HFFc6 (cell line): ENCODE measurements around the gene GAS5. TPM values are rescaled to one million over a fixed set of nuclear protein-coding genes. Genes with fewer than 3 reads are reported as not detected.
"Not testable (repeated sequence)": the region's sequence is repeated elsewhere in the genome, so short reads cannot be mapped to it uniquely, and the experiment has no call there.

ENCODE experiments used
- DNase-seq: peaks from one replicate; pipeline ENCODE4 v3.0.0-alpha.2; 2018
- H3K27ac Mint-ChIP-seq: 2 replicates; pipeline ENCODE4 v1.8.0; 2020; ENCODE audit warnings: mild to moderate bottlenecking, mixed read lengths
- H3K27me3 Mint-ChIP-seq: 2 replicates; pipeline ENCODE4 v1.8.0; 2021; ENCODE audit warnings: mild to moderate bottlenecking, moderate library complexity, mixed read lengths; ENCODE audit not compliant: insufficient read depth
- H3K36me3 Mint-ChIP-seq: 2 replicates; pipeline ENCODE4 v1.8.0; 2021; ENCODE audit warnings: low read depth, mixed read lengths
- H3K4me1 Mint-ChIP-seq: 2 replicates; pipeline ENCODE4 v1.8.0; 2020; ENCODE audit warnings: low read depth, mixed read lengths
- H3K4me3 Mint-ChIP-seq: 2 replicates; pipeline ENCODE4 v1.8.0; 2020; ENCODE audit warnings: mild to moderate bottlenecking, moderate library complexity, mixed read lengths
- H3K9me3 Mint-ChIP-seq: 2 replicates; pipeline ENCODE4 v1.8.0; 2020; ENCODE audit warnings: mild to moderate bottlenecking, mixed read lengths
- CTCF ChIP-seq: fragments of 200-600 bp; sonication (generic); IDR thresholded peaks from 2 replicates; pipeline ENCODE4 v1.5.0; 2021; ENCODE audit warnings: antibody characterized with exemption, mild to moderate bottlenecking
- total RNA-seq, 6 experiments: library from RNA; stranded (reverse); fragmentation: NEBNext Ultra II Directional; extraction: Animal tissue kit (Norgen Biotek cat#: 25700); gene quantifications; 2 replicates in 1 of 6; 3 replicates in 5 of 6; pipeline ENCODE4 v1.2.3, GENCODE V29; 2021

Gene GAS5
- total RNA-seq, 6 experiments from 2014 or later: 320 to 538 (median 366) TPM

GRCh38 chr1:173865468-173866164 lies 2.2 kb downstream of the GAS5 start:
- DNase-seq: no peak
- peaks cover 57% of the 10 kb centered on the region for H3K36me3 Mint-ChIP-seq
- peak overlapping the region; percentile 99 for H3K4me3 Mint-ChIP-seq
- H3K27me3 Mint-ChIP-seq: peaks cover 26% of the 10 kb centered on the region
- peaks cover 18% of the 10 kb centered on the region for H3K9me3 Mint-ChIP-seq
- peak overlapping the region; percentile 97 for H3K27ac Mint-ChIP-seq
- no peak for TF ChIP-seq CTCF
- H3K4me1 Mint-ChIP-seq: peaks cover 53% of the 10 kb centered on the region

GRCh38 chr1:173864179-173864867 lies 3.5 kb downstream of the GAS5 start:
- peaks cover 28% of the 10 kb centered on the region for H3K27me3 Mint-ChIP-seq
- H3K27ac Mint-ChIP-seq: peak overlapping the region; percentile 97
- H3K9me3 Mint-ChIP-seq: peaks cover 18% of the 10 kb centered on the region
- H3K4me1 Mint-ChIP-seq: peaks cover 40% of the 10 kb centered on the region
- H3K4me3 Mint-ChIP-seq: peak overlapping the region; percentile 99
- TF ChIP-seq CTCF: no peak
- peaks cover 52% of the 10 kb centered on the region for H3K36me3 Mint-ChIP-seq
- DNase-seq: no peak

- H3K27ac Mint-ChIP-seq: peak overlapping the region; percentile 97
- no peak for TF ChIP-seq CTCF
- H3K4me1 Mint-ChIP-seq: peaks cover 34% of the 10 kb centered on the region
- no peak for DNase-seq
- peaks cover 52% of the 10 kb centered on the region for H3K36me3 Mint-ChIP-seq
- H3K4me3 Mint-ChIP-seq: peak overlapping the region; percentile 99
- H3K9me3 Mint-ChIP-seq: peaks cover 18% of the 10 kb centered on the region
- H3K27me3 Mint-ChIP-seq: peaks cover 28% of the 10 kb centered on the region
These were observed 4.3 kb downstream of the GAS5 start for GRCh38 chr1:173863224-173864161.

- peaks cover 16% of the 10 kb centered on the region for H3K9me3 Mint-ChIP-seq
- peak overlapping the region; percentile 17; the same call in 1 of the 2 replicates for H3K4me3 Mint-ChIP-seq
- H3K4me1 Mint-ChIP-seq: peaks cover 38% of the 10 kb centered on the region
- TF ChIP-seq CTCF: no peak
- peak overlapping the region; percentile 97 for H3K27ac Mint-ChIP-seq
- peaks cover 25% of the 10 kb centered on the region for H3K27me3 Mint-ChIP-seq
- DNase-seq: no peak
- H3K36me3 Mint-ChIP-seq: peaks cover 55% of the 10 kb centered on the region
These were observed 5.0 kb downstream of the GAS5 start for GRCh38 chr1:173862769-173863223.

- Mint-ChIP-seq H3K4me3 (peak overlapping the region; percentile 41; the same call in 1 of the 2 replicates), H3K36me3 (peaks cover 55% of the 10 kb centered on the region), H3K27me3 (peaks cover 22% of the 10 kb centered on the region), H3K27ac (peak overlapping the region; percentile 97), H3K4me1 (peaks cover 43% of the 10 kb centered on the region), H3K9me3 (peaks cover 10% of the 10 kb centered on the region; the same call in 1 of the 2 replicates)
- not testable (repeated sequence) for DNase-seq
These were observed 5.5 kb downstream of the GAS5 start for GRCh38 chr1:173862146-173862768.
